ENCODE measurements around the gene BCO1.
A peak's percentile ranks its signal among the peaks of the same experiment; 100 is the strongest.

Gene BCO1, protein sequence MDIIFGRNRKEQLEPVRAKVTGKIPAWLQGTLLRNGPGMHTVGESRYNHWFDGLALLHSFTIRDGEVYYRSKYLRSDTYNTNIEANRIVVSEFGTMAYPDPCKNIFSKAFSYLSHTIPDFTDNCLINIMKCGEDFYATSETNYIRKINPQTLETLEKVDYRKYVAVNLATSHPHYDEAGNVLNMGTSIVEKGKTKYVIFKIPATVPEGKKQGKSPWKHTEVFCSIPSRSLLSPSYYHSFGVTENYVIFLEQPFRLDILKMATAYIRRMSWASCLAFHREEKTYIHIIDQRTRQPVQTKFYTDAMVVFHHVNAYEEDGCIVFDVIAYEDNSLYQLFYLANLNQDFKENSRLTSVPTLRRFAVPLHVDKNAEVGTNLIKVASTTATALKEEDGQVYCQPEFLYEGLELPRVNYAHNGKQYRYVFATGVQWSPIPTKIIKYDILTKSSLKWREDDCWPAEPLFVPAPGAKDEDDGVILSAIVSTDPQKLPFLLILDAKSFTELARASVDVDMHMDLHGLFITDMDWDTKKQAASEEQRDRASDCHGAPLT

DNA sequence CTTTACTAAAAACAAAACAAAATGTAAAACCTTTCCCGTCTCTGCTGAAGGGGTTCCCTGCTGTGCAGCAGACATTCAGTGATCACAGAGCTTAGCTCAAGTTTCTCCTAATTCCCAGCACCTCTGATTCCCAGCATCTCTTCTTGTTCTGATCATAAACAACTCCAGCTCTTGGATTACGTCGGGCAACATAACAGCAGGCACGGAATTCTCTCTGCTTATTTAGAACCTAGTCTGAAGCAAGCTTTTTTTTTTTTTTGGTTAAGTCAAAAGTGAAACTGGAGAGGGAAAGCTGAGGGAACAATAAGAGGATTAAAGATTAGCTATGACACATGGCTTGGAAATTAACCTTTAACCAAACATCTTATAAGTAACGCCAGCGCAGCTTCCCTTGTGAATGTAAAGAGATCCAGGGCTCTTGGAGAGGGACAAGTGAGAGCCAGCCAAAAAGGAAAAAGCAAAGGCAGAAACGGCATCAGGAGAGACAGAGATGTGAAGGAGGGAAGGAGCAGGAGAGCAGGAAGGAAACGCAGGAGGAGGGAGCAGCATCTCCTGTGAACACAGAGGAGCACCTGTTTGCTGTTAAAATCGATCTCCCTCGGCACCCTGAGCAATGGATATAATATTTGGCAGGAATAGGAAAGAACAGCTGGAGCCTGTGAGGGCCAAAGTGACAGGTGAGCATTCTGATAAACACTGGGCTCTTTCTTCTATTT, at the start of gene BCO1:
BCO1 (plus strand) TSS at position 394 of the 716 bp plus-strand sequence; CDS start at position 614, 220 bp downstream.
- Histone ChIP-seq H3K4me3 (ENCODE audit: low read depth in 1 of 2, low read length in 2 of 2) (peak within 1 kb of the TSS; percentile 36 to 44), H3K27ac (ENCODE audit: low read depth, low read length) (peak within 1 kb of the TSS; percentile 75), H3K9me3 (ENCODE audit: low read length) (no peaks in the 10 kb centered on the region), H3K36me3 (ENCODE audit: insufficient read depth, low read length) (no peaks in the 10 kb centered on the region), H3K27me3 (ENCODE audit: control insufficient read depth in 1 of 2, insufficient read depth in 2 of 2, low read length in 2 of 2) (no peaks in the 10 kb centered on the region), H3K4me1 (ENCODE audit: insufficient read depth, low read length) (peaks cover 9% of the 10 kb centered on the region), H3K9ac (ENCODE audit: low read length) (peak within 1 kb of the TSS; percentile 47)

- H3K9ac ChIP-seq (ENCODE audit: low read length): no peak overlapping the region
Measured at GRCh38 chr16:81189100-81189664, 49.3 kb upstream of the BCO1 start.

GRCh38 chr16:81190667-81191066, 47.8 kb upstream of the BCO1 start:
- Histone ChIP-seq H3K9me3 (ENCODE audit: low read length) (no peaks in the 10 kb centered on the region), H3K27me3 (ENCODE audit: control insufficient read depth in 1 of 2, insufficient read depth in 2 of 2, low read length in 2 of 2) (no peaks in the 10 kb centered on the region), H3K36me3 (ENCODE audit: insufficient read depth, low read length) (no peaks in the 10 kb centered on the region), H3K4me1 (ENCODE audit: insufficient read depth, low read length) (no peaks in the 10 kb centered on the region), H3K9ac (ENCODE audit: low read length) (no peak overlapping the region), H3K4me3 (ENCODE audit: low read depth in 1 of 2, low read length in 2 of 2) (no peak overlapping the region), H3K27ac (ENCODE audit: low read depth, low read length) (no peak overlapping the region)

More at GRCh38 chr16:81189100-81189664, 49.3 kb upstream of the BCO1 start:
- Histone ChIP-seq H3K27ac (ENCODE audit: low read depth, low read length) (no peak overlapping the region), H3K36me3 (ENCODE audit: insufficient read depth, low read length) (no peaks in the 10 kb centered on the region), H3K4me1 (ENCODE audit: insufficient read depth, low read length) (no peaks in the 10 kb centered on the region), H3K27me3 (ENCODE audit: control insufficient read depth in 1 of 2, insufficient read depth in 2 of 2, low read length in 2 of 2) (no peaks in the 10 kb centered on the region), H3K9me3 (ENCODE audit: low read length) (no peaks in the 10 kb centered on the region), H3K4me3 (ENCODE audit: low read depth in 1 of 2, low read length in 2 of 2) (no peak overlapping the region)

- Histone ChIP-seq H3K27ac (ENCODE audit: low read depth, low read length) (no peak overlapping the region), H3K4me3 (ENCODE audit: low read depth in 1 of 2, low read length in 2 of 2) (no peak overlapping the region), H3K9me3 (ENCODE audit: low read length) (no peaks in the 10 kb centered on the region), H3K27me3 (ENCODE audit: control insufficient read depth in 1 of 2, insufficient read depth in 2 of 2, low read length in 2 of 2) (no peaks in the 10 kb centered on the region), H3K36me3 (ENCODE audit: insufficient read depth, low read length) (no peaks in the 10 kb centered on the region), H3K4me1 (ENCODE audit: insufficient read depth, low read length) (no peaks in the 10 kb centered on the region), H3K9ac (ENCODE audit: low read length) (no peak overlapping the region)
Measured at GRCh38 chr16:81195885-81196534, 42.5 kb upstream of the BCO1 start.

- Histone ChIP-seq H3K27ac (ENCODE audit: low read depth, low read length) (no peak overlapping the region), H3K36me3 (ENCODE audit: insufficient read depth, low read length) (no peaks in the 10 kb centered on the region), H3K27me3 (ENCODE audit: control insufficient read depth in 1 of 2, insufficient read depth in 2 of 2, low read length in 2 of 2) (no peaks in the 10 kb centered on the region), H3K9ac (ENCODE audit: low read length) (no peak overlapping the region), H3K4me1 (ENCODE audit: insufficient read depth, low read length) (no peaks in the 10 kb centered on the region), H3K9me3 (ENCODE audit: low read length) (no peaks in the 10 kb centered on the region), H3K4me3 (ENCODE audit: low read depth in 1 of 2, low read length in 2 of 2) (no peak overlapping the region)
Measured at GRCh38 chr16:81198635-81199034, 39.9 kb upstream of the BCO1 start.

DNA sequence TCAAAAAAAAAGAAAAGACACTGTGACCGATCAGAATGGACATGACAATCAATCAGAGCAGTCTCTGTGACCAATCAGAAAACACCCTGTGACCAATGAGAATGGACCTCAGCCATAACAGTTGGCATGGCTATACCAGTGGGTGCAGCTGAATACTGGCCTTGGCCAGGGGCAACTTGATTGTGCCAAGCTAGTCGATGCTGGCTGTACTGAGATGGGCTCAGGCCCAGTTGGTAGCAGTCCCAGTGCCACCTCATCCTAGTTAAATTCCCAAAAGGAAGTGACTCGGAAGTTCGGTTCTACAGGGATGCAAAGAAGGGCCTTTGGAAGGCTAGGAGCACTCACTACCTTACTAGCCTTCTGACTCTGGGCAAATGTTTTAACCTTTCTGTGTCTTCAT, 37.2 kb upstream of the BCO1 start:
- H3K9me3 ChIP-seq (ENCODE audit: low read length): no peaks in the 10 kb centered on the region
- no peaks in the 10 kb centered on the region for H3K36me3 ChIP-seq (ENCODE audit: insufficient read depth, low read length)
- no peak overlapping the region for H3K4me3 ChIP-seq (ENCODE audit: low read depth in 1 of 2, low read length in 2 of 2)
- no peaks in the 10 kb centered on the region for H3K27me3 ChIP-seq (ENCODE audit: control insufficient read depth in 1 of 2, insufficient read depth in 2 of 2, low read length in 2 of 2)
- H3K4me1 ChIP-seq (ENCODE audit: insufficient read depth, low read length): peaks cover 8% of the 10 kb centered on the region
- H3K27ac ChIP-seq (ENCODE audit: low read depth, low read length): no peak overlapping the region
- no peak overlapping the region for H3K9ac ChIP-seq (ENCODE audit: low read length)

DNA sequence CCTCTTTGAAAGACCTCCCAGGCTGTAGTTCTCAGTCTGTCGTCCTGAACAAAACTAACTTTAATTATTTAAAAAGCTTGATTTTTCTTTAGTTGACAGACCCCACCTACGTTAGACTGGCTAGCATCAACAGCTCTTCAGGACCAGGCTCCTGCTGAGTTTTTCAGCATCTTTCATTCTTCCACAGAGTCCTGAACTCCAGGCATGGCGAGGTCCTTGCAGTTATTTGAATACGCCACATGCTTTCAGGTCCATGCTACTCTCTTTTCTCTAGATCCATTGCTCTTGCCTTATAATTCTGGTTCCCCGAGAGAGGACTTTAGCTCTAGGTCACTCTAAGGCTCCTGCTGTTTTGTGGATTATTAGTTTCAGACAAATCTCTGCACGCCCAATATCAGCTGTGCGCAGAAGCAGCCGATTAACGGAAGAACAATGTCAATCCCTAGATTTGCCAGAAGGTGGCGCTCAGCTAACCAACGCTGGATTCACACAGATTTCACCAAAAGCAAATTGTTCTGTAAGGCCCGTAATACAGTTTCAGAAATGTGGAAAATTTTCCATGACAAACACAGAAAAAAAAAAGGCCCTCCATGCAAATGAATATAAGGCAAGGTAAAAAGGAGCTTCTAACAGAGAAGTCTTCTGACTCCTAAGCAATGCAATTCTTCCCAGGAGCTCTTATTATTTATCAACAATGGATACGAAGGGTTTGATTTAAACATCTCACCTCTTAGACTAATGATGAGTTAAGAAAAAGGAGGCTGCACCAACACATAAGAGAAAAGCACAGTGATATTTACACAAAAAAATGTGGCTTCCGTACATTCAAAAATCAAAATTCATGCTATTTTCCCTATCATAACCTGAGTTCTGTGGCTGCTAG, 33.5 kb upstream of the BCO1 start:
- no peaks in the 10 kb centered on the region for H3K36me3 ChIP-seq (ENCODE audit: insufficient read depth, low read length)
- no peak overlapping the region for H3K27ac ChIP-seq (ENCODE audit: low read depth, low read length)
- no peak overlapping the region for H3K9ac ChIP-seq (ENCODE audit: low read length)
- H3K27me3 ChIP-seq (ENCODE audit: control insufficient read depth in 1 of 2, insufficient read depth in 2 of 2, low read length in 2 of 2): no peaks in the 10 kb centered on the region
- H3K4me1 ChIP-seq (ENCODE audit: insufficient read depth, low read length): peaks cover 8% of the 10 kb centered on the region
- H3K9me3 ChIP-seq (ENCODE audit: low read length): no peaks in the 10 kb centered on the region
- H3K4me3 ChIP-seq (ENCODE audit: low read depth in 1 of 2, low read length in 2 of 2): peak overlapping the region in 1 of 2 donors; percentile 38

DNA sequence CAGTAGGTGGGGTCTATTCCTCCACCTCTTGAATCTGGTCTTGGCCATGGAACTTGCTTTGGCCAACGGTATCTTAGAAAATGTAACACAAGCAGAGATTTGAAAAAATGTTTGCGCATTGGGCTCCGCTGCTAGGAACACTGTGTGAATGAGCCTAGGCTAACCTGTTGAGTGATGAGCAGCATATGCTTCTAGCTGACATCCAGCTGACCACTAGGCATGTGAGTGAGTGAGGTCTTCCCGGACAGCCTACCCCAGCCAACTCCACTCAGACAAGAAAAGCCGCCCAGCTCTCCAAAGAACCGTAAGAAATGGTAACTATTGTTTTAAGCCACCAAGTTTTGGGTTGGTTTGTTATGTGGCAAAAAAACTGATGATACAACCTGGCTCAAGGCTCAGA, 31.4 kb upstream of the BCO1 start:
- Histone ChIP-seq H3K27ac (ENCODE audit: low read depth, low read length) (no peak overlapping the region), H3K9me3 (ENCODE audit: low read length) (no peaks in the 10 kb centered on the region), H3K4me3 (ENCODE audit: low read depth in 1 of 2, low read length in 2 of 2) (no peak overlapping the region), H3K27me3 (ENCODE audit: control insufficient read depth in 1 of 2, insufficient read depth in 2 of 2, low read length in 2 of 2) (no peaks in the 10 kb centered on the region), H3K36me3 (ENCODE audit: insufficient read depth, low read length) (no peaks in the 10 kb centered on the region), H3K9ac (ENCODE audit: low read length) (no peak overlapping the region), H3K4me1 (ENCODE audit: insufficient read depth, low read length) (peaks cover 8% of the 10 kb centered on the region)

GRCh38 chr16:81210807-81211206, 27.7 kb upstream of the BCO1 start:
- H3K9me3 ChIP-seq (ENCODE audit: low read length): no peaks in the 10 kb centered on the region
- no peak overlapping the region for H3K9ac ChIP-seq (ENCODE audit: low read length)
- no peaks in the 10 kb centered on the region for H3K4me1 ChIP-seq (ENCODE audit: insufficient read depth, low read length)
- H3K27me3 ChIP-seq (ENCODE audit: control insufficient read depth in 1 of 2, insufficient read depth in 2 of 2, low read length in 2 of 2): no peaks in the 10 kb centered on the region
- H3K36me3 ChIP-seq (ENCODE audit: insufficient read depth, low read length): no peaks in the 10 kb centered on the region
- H3K27ac ChIP-seq (ENCODE audit: low read depth, low read length): no peak overlapping the region
- H3K4me3 ChIP-seq (ENCODE audit: low read depth in 1 of 2, low read length in 2 of 2): no peak overlapping the region

DNA sequence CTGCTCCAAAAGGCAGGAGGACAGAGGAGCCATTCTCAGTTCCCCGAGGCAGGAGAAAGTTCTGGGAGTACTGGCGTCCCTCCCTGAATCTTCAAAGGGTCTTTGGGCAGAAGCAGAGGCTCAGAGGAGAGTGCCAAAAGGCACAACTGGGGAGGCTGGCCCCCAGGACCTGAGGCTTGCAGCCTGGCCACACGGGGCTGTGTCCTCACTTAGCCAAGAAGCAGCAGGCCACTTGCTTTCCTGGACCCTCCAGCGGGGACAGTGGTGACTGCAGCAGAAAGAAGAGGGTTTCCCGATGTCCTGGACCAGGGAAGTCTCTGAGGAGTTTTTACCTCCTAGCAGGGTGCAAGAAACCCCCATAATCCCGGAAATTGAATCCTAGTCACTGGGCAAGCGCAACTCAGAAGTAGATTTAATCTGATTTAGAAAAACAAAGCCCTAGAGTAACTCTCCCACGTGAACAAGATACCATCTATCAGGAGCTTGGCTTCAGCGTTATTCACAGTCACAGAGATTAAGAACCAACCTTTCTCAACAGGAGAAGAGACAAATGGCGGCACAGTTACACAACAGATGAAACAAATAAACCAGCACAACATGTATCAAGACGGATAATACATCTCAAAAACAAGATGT, 25.5 kb upstream of the BCO1 start:
- H3K27me3 ChIP-seq (ENCODE audit: control insufficient read depth in 1 of 2, insufficient read depth in 2 of 2, low read length in 2 of 2): no peaks in the 10 kb centered on the region
- no peak overlapping the region for H3K4me3 ChIP-seq (ENCODE audit: low read depth in 1 of 2, low read length in 2 of 2)
- H3K27ac ChIP-seq (ENCODE audit: low read depth, low read length): no peak overlapping the region
- H3K9ac ChIP-seq (ENCODE audit: low read length): no peak overlapping the region
- H3K4me1 ChIP-seq (ENCODE audit: insufficient read depth, low read length): no peaks in the 10 kb centered on the region
- no peaks in the 10 kb centered on the region for H3K36me3 ChIP-seq (ENCODE audit: insufficient read depth, low read length)
- H3K9me3 ChIP-seq (ENCODE audit: low read length): no peaks in the 10 kb centered on the region

Data from muscle layer of colon (tissue), 2 donors.